ENCODE data around the gene CELSR2. TPM values are rescaled to one million over a fixed set of nuclear protein-coding genes. Genes with fewer than 3 reads are reported as not detected.

CELSR2 gene
- total RNA-seq (ENCODE audit: low replicate concordance) = 0.59 and 1.1 TPM in 2 replicates

DNA sequence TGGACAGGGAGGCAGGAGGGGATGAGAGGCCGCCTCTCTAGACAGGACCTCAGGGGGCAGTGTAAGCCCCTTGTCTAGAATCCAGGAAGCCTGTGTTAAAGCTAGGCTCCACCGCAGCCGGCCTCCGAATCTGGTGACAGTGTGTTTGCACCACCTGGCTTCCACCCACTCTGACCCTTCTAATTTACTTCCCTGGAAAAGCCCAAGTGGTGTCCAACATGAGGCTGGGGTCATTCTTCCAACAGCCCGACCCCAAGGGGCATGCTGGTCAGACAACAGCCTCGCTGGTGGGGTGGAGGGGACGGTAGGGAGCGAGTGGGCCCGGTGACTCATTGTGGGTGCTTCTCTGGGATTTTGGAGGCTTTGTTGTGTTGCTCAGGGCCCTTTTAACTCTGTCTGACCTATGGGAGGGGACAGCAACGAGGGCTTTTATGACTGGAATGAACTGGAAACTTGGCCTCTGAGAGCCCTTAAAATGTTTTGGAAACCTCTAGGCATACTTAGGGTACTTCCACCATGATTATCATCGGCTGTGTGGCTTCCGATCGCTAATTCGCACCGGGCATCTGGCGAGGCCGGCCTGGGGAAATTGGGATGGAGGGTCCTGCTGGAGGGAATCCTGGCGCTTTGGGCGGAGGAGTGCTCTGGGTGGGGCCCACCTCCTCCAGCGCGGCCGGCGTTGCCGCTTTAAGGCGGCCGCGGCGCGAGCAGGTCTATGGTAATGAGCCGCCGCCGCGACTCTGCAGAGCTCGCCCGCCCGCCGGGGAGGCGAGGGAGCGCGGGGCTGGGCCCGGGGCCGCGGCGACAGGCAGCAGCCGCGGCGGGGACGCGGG lies at the start of gene CELSR2:
TSS of gene CELSR2 (plus strand) at position 743 of the 833 bp plus-strand sequence. CDS start 541 bp downstream, outside the sequence.

GRCh38 chr1:109213824-109214693 lies 35.3 kb upstream of the CELSR2 start, which contains the start of gene SARS1:
Gene SARS1 (plus strand): TSS chr1:109213918. CDS start chr1:109213993, 75 bp downstream.

GRCh38 chr1:109282952-109283747 lies 33.8 kb downstream of the CELSR2 start, which contains the start of gene PSRC1:
Gene PSRC1 (minus strand): TSS chr1:109283145.

DNA sequence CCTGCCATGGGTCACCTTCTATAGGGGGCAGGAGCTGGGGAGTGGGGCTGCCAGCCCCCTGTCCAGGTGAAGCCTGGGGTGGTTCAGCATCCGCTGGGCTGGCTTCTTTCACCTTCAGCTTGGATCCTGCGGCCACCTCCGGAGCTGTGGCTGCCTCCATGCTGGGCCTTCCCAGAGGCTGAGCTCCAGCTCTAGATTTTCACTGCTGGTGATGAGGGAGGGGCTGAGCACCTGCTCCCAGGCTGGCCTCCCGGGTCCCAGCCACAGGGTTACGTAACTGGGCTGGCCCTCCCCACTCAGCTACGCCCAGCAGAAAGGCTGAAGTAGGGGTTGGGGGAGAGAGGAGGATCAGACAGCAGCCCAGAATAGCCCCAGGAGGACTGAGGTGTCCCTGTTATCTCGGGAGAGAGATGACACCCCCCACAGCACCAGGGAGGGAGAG lies 57.5 kb downstream of the CELSR2 start, which contains the start of gene MYBPHL:
TSS of gene MYBPHL (minus strand) at position 180 of the 442 bp plus-strand sequence. CDS start at position 160, 20 bp downstream.

Other genes starting within 250 kb of the CELSR2 start
- gene WDR47, start 207.4 kb upstream of the CELSR2 start, total RNA-seq (ENCODE audit: low replicate concordance) = 13.3 and 14.6 TPM in 2 replicates
- 45.4 and 105 TPM in 2 replicates for gene TAF13, start 173.5 kb upstream of the CELSR2 start, total RNA-seq (ENCODE audit: low replicate concordance)
- 28.9 and 34.0 TPM in 2 replicates for gene TMEM167B, start 158.8 kb upstream of the CELSR2 start, total RNA-seq (ENCODE audit: low replicate concordance)
- gene ELAPOR1, start 135.4 kb upstream of the CELSR2 start, total RNA-seq (ENCODE audit: low replicate concordance) = 0.23 TPM in 2 replicates
- gene SARS1, start 35.6 kb upstream of the CELSR2 start, total RNA-seq (ENCODE audit: low replicate concordance) = 233 and 296 TPM in 2 replicates
- 2.5 and 4.7 TPM in 2 replicates for gene PSRC1, start 33.6 kb downstream of the CELSR2 start, total RNA-seq (ENCODE audit: low replicate concordance)
- not detected in 2 replicates for gene MYBPHL, start 57.5 kb downstream of the CELSR2 start, total RNA-seq (ENCODE audit: low replicate concordance)
- 8.2 and 9.7 TPM in 2 replicates for gene SORT1, start 148.4 kb downstream of the CELSR2 start, total RNA-seq (ENCODE audit: low replicate concordance)
- gene PSMA5, start 176.9 kb downstream of the CELSR2 start, total RNA-seq (ENCODE audit: low replicate concordance) = 49.5 and 49.8 TPM in 2 replicates
- gene SYPL2, start 217.0 kb downstream of the CELSR2 start, total RNA-seq (ENCODE audit: low replicate concordance) = 1.8 TPM in 1 of 2 replicates, not detected in the other
- 0.90 and 2.0 TPM in 2 replicates for gene ATXN7L2, start 234.4 kb downstream of the CELSR2 start, total RNA-seq (ENCODE audit: low replicate concordance)
- gene CYB561D1, start 244.6 kb downstream of the CELSR2 start, total RNA-seq (ENCODE audit: low replicate concordance) = 3.2 and 4.3 TPM in 2 replicates